Hepatocyte (in vitro differentiated cells): ENCODE data around the gene SLC25A38. TPM values are rescaled to one million over a fixed set of nuclear protein-coding genes. Genes with fewer than 3 reads are reported as not detected.

ENCODE experiments used
- DNase-seq: peaks from one replicate; pipeline ENCODE4 v3.0.0-alpha.2; 2016; ENCODE audit warnings: low spot score
- H2AFZ ChIP-seq: fragments of 200-600 bp; sonication (generic); 2 replicates; pipeline ENCODE4 v1.6.0; 2016; ENCODE audit warnings: antibody characterized with exemption, mild to moderate bottlenecking
- H3K27ac ChIP-seq: fragments of 200-600 bp; sonication (generic); 2 replicates; pipeline ENCODE4 v1.5.1; 2016; ENCODE audit warnings: mild to moderate bottlenecking
- H3K27me3 ChIP-seq: fragments of 200-600 bp; sonication (generic); 2 replicates; pipeline ENCODE4 v1.6.1; 2016
- H3K36me3 ChIP-seq: fragments of 200-600 bp; sonication (generic); replicated peaks from 2 replicates; pipeline ENCODE4 v1.5.1; 2016; ENCODE audit warnings: low read depth; ENCODE audit not compliant: insufficient read depth
- H3K4me1 ChIP-seq: fragments of 200-600 bp; sonication (generic); 2 replicates; pipeline ENCODE4 v1.5.1; 2016; ENCODE audit warnings: mild to moderate bottlenecking, moderate library complexity; ENCODE audit not compliant: insufficient read depth
- H3K4me2 ChIP-seq: fragments of 200-600 bp; sonication (generic); 2 replicates; pipeline ENCODE4 v1.6.0; 2016
- H3K4me3 ChIP-seq: fragments of 200-600 bp; sonication (generic); 2 replicates; pipeline ENCODE4 v1.5.1; 2016; ENCODE audit warnings: mild to moderate bottlenecking
- H3K79me2 ChIP-seq: fragments of 200-600 bp; sonication (generic); 2 replicates; pipeline ENCODE4 v1.6.0; 2017; ENCODE audit warnings: mild to moderate bottlenecking
- H3K9me2 ChIP-seq: fragments of 200-600 bp; sonication (generic); replicated peaks from 2 replicates; pipeline ENCODE4 v1.6.0; 2017; ENCODE audit warnings: mild to moderate bottlenecking; ENCODE audit not compliant: insufficient read depth
- H3K9me3 ChIP-seq: fragments of 200-600 bp; sonication (generic); 2 replicates; pipeline ENCODE4 v1.5.1; 2016; ENCODE audit warnings: low read depth, mild to moderate bottlenecking
- H4K20me1 ChIP-seq: fragments of 200-600 bp; sonication (generic); 2 replicates; pipeline ENCODE4 v1.6.0; 2016; ENCODE audit warnings: mild to moderate bottlenecking; ENCODE audit not compliant: insufficient read depth, poor library complexity, severe bottlenecking
- EZH2 ChIP-seq: fragments of 200-600 bp; sonication (generic); IDR thresholded peaks from 2 replicates; pipeline ENCODE4 v1.6.1; 2016; ENCODE audit warnings: antibody characterized with exemption, mild to moderate bottlenecking, borderline replicate concordance
- EZH2phosphoT487 ChIP-seq: fragments of 200-600 bp; sonication (generic); IDR thresholded peaks from one replicate; pipeline ENCODE4 v1.6.1; 2018; ENCODE audit warnings: antibody characterized with exemption, mild to moderate bottlenecking, low read depth, moderate library complexity; ENCODE audit not compliant: unreplicated experiment, severe bottlenecking
- WGBS: methylation state at CpG from one replicate; pipeline ENCODE4 v1.1.6; 2016; ENCODE audit warnings: low lambda C conversion rate; ENCODE audit errors: missing lambda C conversion rate; 5-methylcytosine and 5-hydroxymethylcytosine counted together
- polyA plus RNA-seq: library from polyadenylated mRNA; unstranded; fragments of >200 nt; fragmentation: Nextera tagmentation; extraction: Ambion mirVana; gene quantifications from 2 replicates; pipeline ENCODE4 v1.2.1, GENCODE V29; 2016
- total RNA-seq: library from RNA; depleted of rRNA; stranded (reverse); fragments of >200 nt; gene quantifications from 2 replicates; pipeline ENCODE4 v1.2.3, GENCODE V29; 2014
- TF ChIP-seq, protein P1 (sequence below): fragments of 200-600 bp; sonication (generic); IDR thresholded peaks from 2 replicates; pipeline ENCODE4 v1.5.1; 2016; ENCODE audit warnings: antibody characterized with exemption, mild to moderate bottlenecking; ENCODE audit not compliant: poor library complexity

Gene SLC25A38
- total and polyA plus RNA-seq, 2 experiments from 2014 or later, result 35.7 to 37.2 TPM

DNA sequence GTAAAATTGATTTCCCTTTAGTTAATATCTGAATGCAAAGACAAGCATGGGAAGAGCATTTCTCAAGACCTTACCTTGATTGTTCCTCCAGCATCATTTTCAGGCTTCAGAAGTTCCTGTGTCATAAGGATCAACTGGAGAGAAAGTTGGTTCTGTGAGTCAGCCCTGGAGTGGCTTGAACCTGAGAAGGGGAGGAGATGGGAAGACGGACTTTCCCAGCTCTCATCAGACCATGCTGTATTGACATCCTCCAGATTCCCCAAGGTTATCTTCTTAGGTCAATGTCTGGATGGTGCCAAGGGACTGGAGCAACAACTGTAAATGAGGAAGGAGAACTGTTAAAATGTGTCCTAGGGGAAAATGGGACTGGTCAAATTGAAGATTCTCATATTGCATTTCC is 44.3 kb downstream of the SLC25A38 start:
- H3K4me1 ChIP-seq, result no peaks in the 10 kb centered on the region
- DNase-seq, result no peak
- WGBS, result 67% methylated on average over 1 of the region's 1 CpG

DNA sequence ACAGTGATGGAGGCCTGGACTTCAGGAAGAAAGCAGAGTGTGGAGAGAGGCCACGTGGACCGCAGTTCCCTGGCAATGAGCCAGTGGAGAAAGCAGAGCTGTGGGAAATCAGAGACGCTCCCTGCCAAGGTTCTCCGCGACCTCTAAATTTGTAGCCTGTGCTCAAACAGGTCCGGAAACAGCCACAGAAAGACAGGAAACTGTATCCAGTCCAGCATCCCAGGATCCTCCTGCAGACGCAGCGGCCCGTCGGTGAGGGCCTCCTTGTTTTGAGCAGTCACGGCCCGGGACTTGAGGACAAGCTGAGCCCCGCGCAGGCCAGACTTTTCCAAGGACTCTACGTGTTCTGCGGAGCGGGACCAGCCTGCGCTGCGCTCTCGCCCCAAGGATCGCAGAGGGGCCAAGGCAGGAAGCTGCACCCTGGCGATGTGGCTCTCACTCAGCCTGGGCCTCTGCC is 45.6 kb downstream of the SLC25A38 start:
- H3K79me2 ChIP-seq, result no peaks in the 10 kb centered on the region
- H4K20me1 ChIP-seq, result no peaks in the 10 kb centered on the region
- H3K36me3 ChIP-seq, result no peaks in the 10 kb centered on the region
- H3K4me2 ChIP-seq, result no peak overlapping the region
- no peak overlapping the region for H2AFZ ChIP-seq
- no peaks in the 10 kb centered on the region for H3K9me2 ChIP-seq
- no peak for TF ChIP-seq EZH2
- TF ChIP-seq, protein P1, sequence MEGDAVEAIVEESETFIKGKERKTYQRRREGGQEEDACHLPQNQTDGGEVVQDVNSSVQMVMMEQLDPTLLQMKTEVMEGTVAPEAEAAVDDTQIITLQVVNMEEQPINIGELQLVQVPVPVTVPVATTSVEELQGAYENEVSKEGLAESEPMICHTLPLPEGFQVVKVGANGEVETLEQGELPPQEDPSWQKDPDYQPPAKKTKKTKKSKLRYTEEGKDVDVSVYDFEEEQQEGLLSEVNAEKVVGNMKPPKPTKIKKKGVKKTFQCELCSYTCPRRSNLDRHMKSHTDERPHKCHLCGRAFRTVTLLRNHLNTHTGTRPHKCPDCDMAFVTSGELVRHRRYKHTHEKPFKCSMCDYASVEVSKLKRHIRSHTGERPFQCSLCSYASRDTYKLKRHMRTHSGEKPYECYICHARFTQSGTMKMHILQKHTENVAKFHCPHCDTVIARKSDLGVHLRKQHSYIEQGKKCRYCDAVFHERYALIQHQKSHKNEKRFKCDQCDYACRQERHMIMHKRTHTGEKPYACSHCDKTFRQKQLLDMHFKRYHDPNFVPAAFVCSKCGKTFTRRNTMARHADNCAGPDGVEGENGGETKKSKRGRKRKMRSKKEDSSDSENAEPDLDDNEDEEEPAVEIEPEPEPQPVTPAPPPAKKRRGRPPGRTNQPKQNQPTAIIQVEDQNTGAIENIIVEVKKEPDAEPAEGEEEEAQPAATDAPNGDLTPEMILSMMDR, result no peak
- TF ChIP-seq EZH2phosphoT487, result no peak
- no peak overlapping the region for H3K27ac ChIP-seq
- no peaks in the 10 kb centered on the region for H3K27me3 ChIP-seq
- H3K4me1 ChIP-seq, result no peaks in the 10 kb centered on the region
- H3K9me3 ChIP-seq, result no peaks in the 10 kb centered on the region
- no peak for DNase-seq
- H3K4me3 ChIP-seq, result no peak overlapping the region
- WGBS, result 87% methylated on average over 22 of the region's 22 CpGs

More for the DNA sequence above, 44.3 kb downstream of the SLC25A38 start:
- Histone ChIP-seq H3K27ac (no peak overlapping the region), H2AFZ (no peak overlapping the region), H3K9me3 (no peaks in the 10 kb centered on the region), H3K36me3 (no peaks in the 10 kb centered on the region), H3K4me2 (no peak overlapping the region), H3K79me2 (no peaks in the 10 kb centered on the region), H3K9me2 (no peaks in the 10 kb centered on the region), H4K20me1 (no peaks in the 10 kb centered on the region), H3K4me3 (no peak overlapping the region), H3K27me3 (no peaks in the 10 kb centered on the region)
- TF ChIP-seq EZH2 (no peak), EZH2phosphoT487 (no peak)
- TF ChIP-seq, protein P1, result no peak

DNA sequence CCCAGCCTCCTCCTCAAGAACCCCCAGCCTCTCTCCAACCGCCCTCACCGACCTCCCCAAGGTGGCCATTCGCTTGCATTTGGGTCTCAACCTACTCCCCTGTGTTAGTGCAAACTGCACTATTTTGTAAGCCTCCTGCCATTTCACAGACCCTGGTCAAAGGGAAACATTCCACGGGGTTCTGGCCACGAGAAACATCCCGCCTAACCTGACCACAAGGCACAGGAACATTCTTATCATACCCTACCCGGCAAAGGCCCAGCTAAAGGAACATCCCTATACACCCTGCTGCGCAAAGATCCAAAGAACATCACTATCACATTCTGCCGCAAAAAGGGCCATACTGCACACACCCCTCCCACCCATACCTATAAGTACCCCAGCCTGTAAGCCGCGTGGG is 46.3 kb downstream of the SLC25A38 start:
- no peak overlapping the region for H3K4me3 ChIP-seq
- H3K79me2 ChIP-seq, result no peaks in the 10 kb centered on the region
- 93% methylated on average over 11 of the region's 11 CpGs for WGBS
- no peak overlapping the region for H3K4me2 ChIP-seq
- H3K9me3 ChIP-seq, result no peaks in the 10 kb centered on the region
- H3K27me3 ChIP-seq, result no peaks in the 10 kb centered on the region
- TF ChIP-seq EZH2, result no peak
- TF ChIP-seq EZH2phosphoT487, result no peak
- TF ChIP-seq, protein P1, result no peak
- no peaks in the 10 kb centered on the region for H3K9me2 ChIP-seq
- H3K27ac ChIP-seq, result no peak overlapping the region
- H4K20me1 ChIP-seq, result no peaks in the 10 kb centered on the region
- no peak overlapping the region for H2AFZ ChIP-seq
- no peak for DNase-seq
- no peaks in the 10 kb centered on the region for H3K36me3 ChIP-seq
- no peaks in the 10 kb centered on the region for H3K4me1 ChIP-seq

DNA sequence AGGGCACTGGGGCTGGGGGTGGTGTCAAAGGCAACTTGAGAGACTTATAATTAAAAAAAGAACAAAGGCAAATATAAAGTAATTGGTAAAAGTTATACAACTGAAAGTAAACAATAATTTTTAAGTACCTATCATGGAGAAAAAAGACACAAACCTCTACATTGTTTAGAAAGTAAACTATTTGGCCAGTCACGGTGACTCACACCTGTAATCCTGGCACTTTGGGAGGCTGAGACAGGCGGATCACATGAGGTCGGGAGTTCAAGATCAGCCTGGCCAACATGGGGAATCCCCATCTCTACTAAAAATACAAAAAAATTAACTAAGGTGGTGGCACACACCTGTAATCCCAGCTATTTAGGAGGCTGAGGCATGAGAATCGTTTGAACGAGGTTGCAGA is 49.2 kb downstream of the SLC25A38 start:
- Histone ChIP-seq H3K27ac (no peak overlapping the region), H3K9me2 (no peaks in the 10 kb centered on the region), H3K9me3 (no peaks in the 10 kb centered on the region), H3K36me3 (no peaks in the 10 kb centered on the region), H3K4me2 (no peak overlapping the region), H3K79me2 (no peaks in the 10 kb centered on the region), H4K20me1 (no peaks in the 10 kb centered on the region), H2AFZ (no peak overlapping the region), H3K27me3 (no peaks in the 10 kb centered on the region), H3K4me3 (no peak overlapping the region), H3K4me1 (no peaks in the 10 kb centered on the region)
- DNase-seq, result no peak
- TF ChIP-seq EZH2phosphoT487 (no peak), EZH2 (no peak)
- TF ChIP-seq, protein P1, result no peak
- 88% methylated on average over 5 of the region's 5 CpGs for WGBS
